Activated CD4-positive, alpha-beta memory T cell treated with anti-CD3 and anti-CD28 coated beads for 36 hours (primary cell): ENCODE measurements around the gene PMFBP1. TPM values are rescaled to one million over a fixed set of nuclear protein-coding genes. Genes with fewer than 3 reads are reported as not detected.

ENCODE experiments used
- CTCF ChIA-PET: fragments of 350-600 bp; sonication (Branson Sonifier 250); formaldehyde crosslinking; loops from one replicate; lab custom pipeline; 2021; ENCODE audit warnings: antibody characterized with exemption, inconsistent platforms; lab: Charles Lee
- POLR2A ChIA-PET: fragments of 350-600 bp; sonication (Branson Sonifier 250); formaldehyde crosslinking; loops from one replicate; lab custom pipeline; 2021; ENCODE audit warnings: antibody characterized with exemption; lab: Charles Lee
- DNase-seq: peaks from one replicate; pipeline ENCODE4 v3.0.0-alpha.2; 2020
- H3K27ac Mint-ChIP-seq: one replicate; pipeline ENCODE4 v1.8.0; 2021; ENCODE audit warnings: mixed read lengths
- H3K27me3 Mint-ChIP-seq: one replicate; pipeline ENCODE4 v1.8.0; 2021; ENCODE audit warnings: mixed read lengths
- H3K36me3 Mint-ChIP-seq: one replicate; pipeline ENCODE4 v1.8.0; 2021; ENCODE audit warnings: mixed read lengths
- H3K4me1 Mint-ChIP-seq: one replicate; pipeline ENCODE4 v1.8.0; 2021; ENCODE audit warnings: low read depth, mixed read lengths
- H3K4me3 Mint-ChIP-seq: one replicate; pipeline ENCODE4 v1.8.0; 2021; ENCODE audit warnings: mild to moderate bottlenecking, mixed read lengths
- H3K9me3 Mint-ChIP-seq: one replicate; pipeline ENCODE4 v1.8.0; 2021; ENCODE audit warnings: mixed read lengths
- intact Hi-C: fragments of 100-400 bp; cut with micrococcal nuclease; formaldehyde crosslinking; loops from one replicate; pipeline ENCODE4 v1.15.1; 2023
- total RNA-seq, 2 experiments: library from RNA; stranded (reverse); gene quantifications; one replicate each; pipeline ENCODE4 v1.2.3, GENCODE V29; 2021

The PMFBP1 gene
- total RNA-seq, 2 experiments from 2014 or later, result 0.19 to 0.29 TPM

GRCh38 chr16:72149676-72150464 lies 22.1 kb downstream of the PMFBP1 start:
- no peak overlapping the region for H3K27ac Mint-ChIP-seq
- DNase-seq, result no peak
- no peaks in the 10 kb centered on the region for H3K36me3 Mint-ChIP-seq
- no peaks in the 10 kb centered on the region for H3K4me1 Mint-ChIP-seq
- ChIA-PET POLR2A (no interaction called here), CTCF (interaction anchor here (0.7 kb wide), 1 partner anchor 9 kb away, joined by 3 read pairs; no protein-coding TSS in a partner anchor)
- no peak overlapping the region for H3K4me3 Mint-ChIP-seq
- H3K9me3 Mint-ChIP-seq, result peaks cover 7% of the 10 kb centered on the region
- intact Hi-C loops, result no loop called here
- no peaks in the 10 kb centered on the region for H3K27me3 Mint-ChIP-seq

DNA sequence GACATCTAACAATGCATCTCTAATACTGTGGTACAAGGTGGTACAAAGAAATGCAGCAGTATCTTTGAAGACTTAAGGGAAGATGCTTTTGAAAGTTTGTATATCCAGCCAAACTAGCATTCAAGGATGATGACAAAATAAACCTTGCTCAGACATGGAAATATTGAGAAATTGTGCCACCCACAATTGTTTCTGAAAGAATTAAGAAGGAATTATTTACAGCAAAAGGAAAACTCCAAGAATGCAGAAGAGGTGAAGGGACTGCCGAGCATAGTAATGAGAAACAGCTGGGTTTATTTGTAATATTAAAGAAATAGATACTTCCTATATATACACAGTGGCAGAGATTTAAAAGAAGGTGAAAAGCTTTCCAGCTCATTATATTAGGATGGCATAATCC lies 29.5 kb downstream of the PMFBP1 start:
- CTCF ChIA-PET, result no interaction called here
- Mint-ChIP-seq H3K27ac (no peak overlapping the region), H3K4me3 (no peak overlapping the region), H3K4me1 (no peaks in the 10 kb centered on the region), H3K27me3 (peaks cover 3% of the 10 kb centered on the region), H3K9me3 (peaks cover 5% of the 10 kb centered on the region), H3K36me3 (no peaks in the 10 kb centered on the region)
- intact Hi-C loops, result no loop called here
- POLR2A ChIA-PET, result no interaction called here
- DNase-seq, result no peak

GRCh38 chr16:72139908-72140307 lies 32.0 kb downstream of the PMFBP1 start:
- peaks cover 3% of the 10 kb centered on the region for H3K27me3 Mint-ChIP-seq
- no peaks in the 10 kb centered on the region for H3K9me3 Mint-ChIP-seq
- DNase-seq, result no peak
- intact Hi-C loops, result no loop called here
- no peak overlapping the region for H3K4me3 Mint-ChIP-seq
- H3K27ac Mint-ChIP-seq, result no peak overlapping the region
- H3K36me3 Mint-ChIP-seq, result no peaks in the 10 kb centered on the region
- ChIA-PET POLR2A (no interaction called here), CTCF (no interaction called here)
- no peaks in the 10 kb centered on the region for H3K4me1 Mint-ChIP-seq

DNA sequence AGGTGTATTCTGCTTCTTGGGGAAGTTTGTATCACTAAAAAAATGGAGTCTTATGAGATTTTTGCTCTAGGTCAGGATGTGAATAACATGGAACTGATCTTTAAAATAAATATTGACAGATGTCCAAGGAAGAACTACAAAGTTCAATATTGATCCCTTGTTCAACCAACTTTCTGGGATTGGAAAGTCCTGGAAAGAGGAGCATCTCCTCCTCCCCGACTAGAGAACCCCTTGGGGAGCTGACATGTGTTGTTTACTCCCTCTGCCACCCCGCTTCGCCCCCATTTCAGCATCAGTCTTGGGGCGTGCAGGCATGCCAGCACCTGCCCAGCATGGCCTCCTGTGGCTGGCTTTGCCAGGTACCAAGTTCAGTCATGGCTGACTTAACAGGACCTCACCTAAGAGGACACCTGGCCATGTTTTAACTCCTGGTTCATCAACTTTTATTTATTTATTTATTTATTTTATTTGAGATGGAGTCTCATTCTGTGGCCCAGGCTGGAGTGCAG lies 33.8 kb downstream of the PMFBP1 start:
- H3K27me3 Mint-ChIP-seq, result peaks cover 2% of the 10 kb centered on the region
- H3K9me3 Mint-ChIP-seq, result no peaks in the 10 kb centered on the region
- no peak overlapping the region for H3K27ac Mint-ChIP-seq
- ChIA-PET CTCF (no interaction called here), POLR2A (no interaction called here)
- no peaks in the 10 kb centered on the region for H3K36me3 Mint-ChIP-seq
- no peak for DNase-seq
- H3K4me3 Mint-ChIP-seq, result no peak overlapping the region
- intact Hi-C loops, result no loop called here
- no peaks in the 10 kb centered on the region for H3K4me1 Mint-ChIP-seq

DNA sequence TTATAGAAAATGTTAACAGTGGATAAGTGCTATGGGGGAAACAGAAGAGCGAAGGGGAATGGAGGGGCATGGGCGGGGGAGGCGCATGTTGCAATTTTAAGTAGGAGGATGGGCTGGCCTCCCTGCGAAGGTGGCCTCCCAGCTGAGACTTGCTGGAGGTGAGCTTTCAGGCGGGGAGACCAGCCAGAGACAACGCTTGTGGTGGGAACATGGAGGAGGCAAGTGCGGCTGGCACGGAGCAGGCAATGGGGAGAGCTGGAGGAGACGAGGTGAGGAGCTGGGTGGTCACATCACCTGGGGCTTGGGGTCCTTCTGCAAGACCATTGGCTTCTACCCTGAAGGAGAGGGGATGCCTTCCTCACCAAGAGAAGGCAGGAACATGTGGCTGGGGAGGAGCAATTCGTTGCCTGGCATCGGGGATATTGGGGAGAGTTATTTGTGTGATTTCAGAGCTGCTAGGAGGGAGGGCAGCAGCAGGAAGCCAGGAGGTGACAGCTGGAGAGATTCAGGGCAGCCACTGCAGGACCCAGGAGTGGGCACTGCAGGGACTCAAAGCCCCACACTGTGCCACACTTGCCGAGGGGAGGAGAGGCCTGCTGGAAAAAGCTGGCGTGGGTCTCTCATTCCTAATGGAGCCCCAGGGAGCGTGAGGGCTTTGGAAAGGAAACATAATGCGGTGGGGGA lies 34.4 kb downstream of the PMFBP1 start:
- H3K4me1 Mint-ChIP-seq, result no peaks in the 10 kb centered on the region
- no peak overlapping the region for H3K4me3 Mint-ChIP-seq
- no peaks in the 10 kb centered on the region for H3K36me3 Mint-ChIP-seq
- ChIA-PET CTCF (no interaction called here), POLR2A (no interaction called here)
- no peak overlapping the region for H3K27ac Mint-ChIP-seq
- intact Hi-C loops, result no loop called here
- no peaks in the 10 kb centered on the region for H3K9me3 Mint-ChIP-seq
- peaks cover 2% of the 10 kb centered on the region for H3K27me3 Mint-ChIP-seq
- no peak for DNase-seq

- intact Hi-C loops, result no loop called here
- Mint-ChIP-seq H3K4me3 (no peak overlapping the region), H3K4me1 (no peaks in the 10 kb centered on the region), H3K27ac (no peak overlapping the region), H3K9me3 (no peaks in the 10 kb centered on the region), H3K36me3 (no peaks in the 10 kb centered on the region), H3K27me3 (no peaks in the 10 kb centered on the region)
- no peak for DNase-seq
- CTCF ChIA-PET, result interaction anchor here (1.4 kb wide), 1 partner anchor 10 kb away, joined by 9 read pairs; no protein-coding TSS in a partner anchor
- POLR2A ChIA-PET, result no interaction called here
Observed at GRCh38 chr16:72134507-72134906, 37.4 kb downstream of the PMFBP1 start.

GRCh38 chr16:72132726-72133125 lies 39.2 kb downstream of the PMFBP1 start:
- no peaks in the 10 kb centered on the region for H3K4me1 Mint-ChIP-seq
- POLR2A ChIA-PET, result no interaction called here
- no peaks in the 10 kb centered on the region for H3K27me3 Mint-ChIP-seq
- intact Hi-C loops, result no loop called here
- DNase-seq, result no peak
- CTCF ChIA-PET, result no interaction called here
- H3K4me3 Mint-ChIP-seq, result no peak overlapping the region
- H3K36me3 Mint-ChIP-seq, result no peaks in the 10 kb centered on the region
- H3K9me3 Mint-ChIP-seq, result no peaks in the 10 kb centered on the region
- no peak overlapping the region for H3K27ac Mint-ChIP-seq

DNA sequence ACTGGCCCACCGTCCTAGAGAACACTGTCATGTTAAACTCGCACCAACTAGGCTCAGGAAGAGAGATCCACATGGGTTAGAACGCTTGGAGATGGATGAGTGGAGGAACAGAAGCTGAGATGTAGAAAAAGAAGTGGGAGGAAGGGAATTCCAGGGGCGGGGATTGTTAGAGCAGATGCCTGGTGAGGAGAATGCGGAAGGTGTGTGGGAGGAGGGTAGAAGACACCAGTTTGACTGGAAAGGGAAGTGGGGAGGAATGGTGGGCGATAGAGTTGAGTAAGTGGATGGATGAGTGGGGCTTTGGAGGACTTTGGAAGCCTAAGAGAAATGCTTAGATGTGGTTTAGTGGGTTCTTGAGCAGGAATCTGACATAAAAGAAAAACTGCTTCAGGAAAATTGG lies 40.9 kb downstream of the PMFBP1 start:
- Mint-ChIP-seq H3K27me3 (no peaks in the 10 kb centered on the region), H3K9me3 (no peaks in the 10 kb centered on the region), H3K4me3 (no peak overlapping the region), H3K4me1 (no peaks in the 10 kb centered on the region), H3K27ac (no peak overlapping the region), H3K36me3 (no peaks in the 10 kb centered on the region)
- ChIA-PET CTCF (no interaction called here), POLR2A (no interaction called here)
- intact Hi-C loops, result no loop called here
- no peak for DNase-seq

GRCh38 chr16:72129976-72130656 lies 41.8 kb downstream of the PMFBP1 start:
- H3K27me3 Mint-ChIP-seq, result no peaks in the 10 kb centered on the region
- H3K4me1 Mint-ChIP-seq, result no peaks in the 10 kb centered on the region
- H3K36me3 Mint-ChIP-seq, result no peaks in the 10 kb centered on the region
- no peaks in the 10 kb centered on the region for H3K9me3 Mint-ChIP-seq
- H3K4me3 Mint-ChIP-seq, result no peak overlapping the region
- ChIA-PET POLR2A (interaction anchor here (0.6 kb wide), 1 partner anchor 235 kb away, joined by 4 read pairs; the partner anchor contains the start of gene IST1), CTCF (no interaction called here)
- H3K27ac Mint-ChIP-seq, result no peak overlapping the region
- intact Hi-C loops, result no loop called here
- no peak for DNase-seq

GRCh38 chr16:72128701-72129100 lies 43.3 kb downstream of the PMFBP1 start:
- H3K36me3 Mint-ChIP-seq, result no peaks in the 10 kb centered on the region
- H3K27ac Mint-ChIP-seq, result no peak overlapping the region
- no peaks in the 10 kb centered on the region for H3K27me3 Mint-ChIP-seq
- ChIA-PET POLR2A (no interaction called here), CTCF (interaction anchor here (0.7 to 1.6 kb wide), 3 partner anchors 44 to 338 kb away, joined by 3 to 5 read pairs (median 3); no protein-coding TSS in a partner anchor)
- H3K4me1 Mint-ChIP-seq, result no peaks in the 10 kb centered on the region
- H3K4me3 Mint-ChIP-seq, result no peak overlapping the region
- intact Hi-C loops, result no loop called here
- no peak for DNase-seq
- H3K9me3 Mint-ChIP-seq, result no peaks in the 10 kb centered on the region

GRCh38 chr16:72126429-72126765 lies 45.6 kb downstream of the PMFBP1 start:
- no peak overlapping the region for H3K4me3 Mint-ChIP-seq
- no peaks in the 10 kb centered on the region for H3K9me3 Mint-ChIP-seq
- no peaks in the 10 kb centered on the region for H3K4me1 Mint-ChIP-seq
- H3K27me3 Mint-ChIP-seq, result no peaks in the 10 kb centered on the region
- intact Hi-C loops, result no loop called here
- CTCF ChIA-PET, result no interaction called here
- no peaks in the 10 kb centered on the region for H3K36me3 Mint-ChIP-seq
- POLR2A ChIA-PET, result no interaction called here
- no peak overlapping the region for H3K27ac Mint-ChIP-seq
- no peak for DNase-seq
